HepG2 (cell line): ENCODE data around the gene ABCA8. TPM values are rescaled to one million over a fixed set of nuclear protein-coding genes. Genes with fewer than 3 reads are reported as not detected.
A peak's percentile ranks its signal among the peaks of the same experiment; 100 is the strongest.

ENCODE experiments used
- CEBPZ ChIP-seq: IDR thresholded peaks from 2 replicates; pipeline ENCODE4 v1.6.1; 2012; ENCODE audit warnings: low read length, improper control_type of control experiment
- FOXJ3 ChIP-seq: sonication (generic); formaldehyde crosslinking; IDR thresholded peaks from 2 replicates; pipeline ENCODE4 v1.4.0; 2020; ENCODE audit warnings: missing genetic modification reagents, mild to moderate bottlenecking, borderline replicate concordance
- HDAC2 ChIP-seq: sonication (generic); formaldehyde crosslinking; IDR thresholded peaks from 2 replicates; pipeline ENCODE4 v1.4.0; 2020; ENCODE audit warnings: missing genetic modification reagents
- HMG20A ChIP-seq: IDR thresholded peaks from 2 replicates; pipeline ENCODE4 v1.6.1; 2016; ENCODE audit warnings: borderline replicate concordance
- HOXA7 ChIP-seq: sonication (generic); formaldehyde crosslinking; IDR thresholded peaks from 2 replicates; pipeline ENCODE4 v1.8.1; 2022; ENCODE audit warnings: mild to moderate bottlenecking, missing genetic modification reagents, moderate library complexity
- ISL2 ChIP-seq: sonication (generic); formaldehyde crosslinking; IDR thresholded peaks from 2 replicates; pipeline ENCODE4 v1.5.0; 2020; ENCODE audit warnings: missing genetic modification reagents
- MNT ChIP-seq: fragments of 450-650 bp; IDR thresholded peaks from 2 replicates; pipeline ENCODE4 v1.6.1; 2016
- PITX1 ChIP-seq: sonication (generic); formaldehyde crosslinking; IDR thresholded peaks from 2 replicates; pipeline ENCODE4 v1.5.1; 2020; ENCODE audit warnings: mild to moderate bottlenecking, missing genetic modification reagents
- TIGD3 ChIP-seq: sonication (generic); formaldehyde crosslinking; IDR thresholded peaks from 2 replicates; pipeline ENCODE4 v1.5.1; 2020; ENCODE audit warnings: mild to moderate bottlenecking, missing genetic modification reagents, borderline replicate concordance
- TOE1 ChIP-seq: sonication (generic); formaldehyde crosslinking; IDR thresholded peaks from 2 replicates; pipeline ENCODE4 v1.4.0; 2020; ENCODE audit warnings: mild to moderate bottlenecking, missing genetic modification reagents
- ZFP90 ChIP-seq: sonication (generic); formaldehyde crosslinking; IDR thresholded peaks from 2 replicates; pipeline ENCODE4 v1.8.0; 2022; ENCODE audit warnings: missing genetic modification reagents, mild to moderate bottlenecking, inconsistent platforms, borderline replicate concordance
- ZNF160 ChIP-seq: sonication (generic); formaldehyde crosslinking; IDR thresholded peaks from 2 replicates; pipeline ENCODE4 v1.8.0; 2022; ENCODE audit warnings: mild to moderate bottlenecking, inconsistent platforms, missing genetic modification reagents
- ZNF3 ChIP-seq: IDR thresholded peaks from 2 replicates; pipeline ENCODE4 v1.7.0; 2017; ENCODE audit warnings: inconsistent platforms
- ZNF572 ChIP-seq: sonication (generic); formaldehyde crosslinking; IDR thresholded peaks from 2 replicates; pipeline ENCODE4 v1.5.1; 2020; ENCODE audit warnings: mild to moderate bottlenecking, missing genetic modification reagents
- ZNF891 ChIP-seq: sonication (generic); formaldehyde crosslinking; IDR thresholded peaks from 2 replicates; pipeline ENCODE4 v1.5.0; 2020; ENCODE audit warnings: mild to moderate bottlenecking, missing genetic modification reagents
- polyA plus RNA-seq, 8 experiments: library from polyadenylated mRNA; depleted of rRNA in 3 of 8; stranded (reverse) in 7 of 8; unstranded in 1 of 8; fragments of >200 nt; fragmentation: Illumina TruSeq in 4 of 8; extraction: Trizol in 4 of 8; gene quantifications; 2 replicates each; pipeline versions ENCODE4 v1.2.1 to v1.2.3, GENCODE V29; 2011 to 2016; ENCODE audit warnings: low read depth in 4 of 8, missing spikeins in 1 of 8, mixed read lengths in 1 of 8; ENCODE audit not compliant: insufficient read depth in 1 of 8
- total RNA-seq, 5 experiments: library from RNA; depleted of rRNA; stranded (reverse); fragments of >200 nt; fragmentation: Illumina TruSeq; extraction: Trizol; gene quantifications; 2 replicates each; pipeline ENCODE4 v1.2.3, GENCODE V29; 2016; ENCODE audit warnings: low read depth in 1 of 5

ABCA8 gene
- total and polyA plus RNA-seq, 2 of the 13 experiments (the other 11 are each of a cell fraction or from before 2014, with no cell fraction given), result 0.05 to 0.18 TPM

- no peak for TF ChIP-seq MNT
- TF ChIP-seq HDAC2, result peak; percentile 68
- no peak for TF ChIP-seq PITX1 (CRISPR knock-in tag)
- TF ChIP-seq TOE1 (CRISPR knock-in tag), result 0 out of 2 replicates have a peak, but pooled peaks have one; percentile 35
- no peak for TF ChIP-seq ZNF572 (CRISPR knock-in tag)
- no peak for TF ChIP-seq TIGD3
- no peak for TF ChIP-seq ZNF891 (CRISPR knock-in tag)
- no peak for TF ChIP-seq HOXA7 (CRISPR knock-in tag)
- TF ChIP-seq ZNF3 (CRISPR knock-in tag), result no peak
- peak; percentile 58; the same call in 1 of the 2 replicates for TF ChIP-seq ISL2 (CRISPR knock-in tag)
- TF ChIP-seq ZNF160 (CRISPR knock-in tag), result no peak
- TF ChIP-seq ZFP90, result no peak
- no peak for TF ChIP-seq CEBPZ
- peak; percentile 68 for TF ChIP-seq FOXJ3
- TF ChIP-seq HMG20A (CRISPR knock-in tag), result peak; percentile 75; the same call in 1 of the 2 replicates
Observed at GRCh38 chr17:68908045-68908444, 47.1 kb downstream of the ABCA8 start (continued).
